Anterior cingulate cortex (tissue), 58 donors: Measurements from ENCODE around the gene MIX23.

Experiments
- DNase-seq, 58 donors: peaks; one replicate each; lab custom pipeline; 2025; lab: John Stamatoyannopoulos, UW

MIX23 gene

DNA sequence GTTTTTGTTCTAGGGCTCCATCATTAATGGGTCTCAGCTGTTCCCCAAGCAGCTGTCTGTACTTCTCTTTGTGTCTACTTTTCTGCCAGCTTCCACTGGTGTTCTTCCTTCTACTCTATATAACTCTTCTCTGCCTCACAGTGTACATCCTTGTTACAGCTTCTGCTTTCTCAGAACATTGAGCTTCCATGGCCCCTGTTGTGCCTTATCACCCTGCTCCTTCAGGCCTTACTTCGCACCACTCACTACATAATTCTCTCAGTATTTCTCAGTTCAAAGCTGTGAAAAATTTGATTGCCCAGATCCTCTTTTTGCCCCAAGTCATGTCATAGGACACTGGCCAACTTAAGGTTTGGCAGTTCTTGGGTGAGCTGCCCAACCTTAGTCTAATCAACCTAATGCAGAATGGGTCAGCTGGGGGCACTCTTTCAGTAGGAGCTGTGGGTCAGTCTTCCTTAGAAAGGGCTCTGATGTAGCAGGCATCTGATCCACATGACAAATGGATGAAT is 29.1 kb downstream of the MIX23 start:
- DNase-seq = no peak

- DNase-seq = no peak
Measured at GRCh38 chr3:122353215-122353614, 29.8 kb downstream of the MIX23 start.

GRCh38 chr3:122351612-122352011 is 31.4 kb downstream of the MIX23 start:
- DNase-seq = no peak

- DNase-seq = no peak
Measured at GRCh38 chr3:122350814-122351418, 32.1 kb downstream of the MIX23 start.

DNA sequence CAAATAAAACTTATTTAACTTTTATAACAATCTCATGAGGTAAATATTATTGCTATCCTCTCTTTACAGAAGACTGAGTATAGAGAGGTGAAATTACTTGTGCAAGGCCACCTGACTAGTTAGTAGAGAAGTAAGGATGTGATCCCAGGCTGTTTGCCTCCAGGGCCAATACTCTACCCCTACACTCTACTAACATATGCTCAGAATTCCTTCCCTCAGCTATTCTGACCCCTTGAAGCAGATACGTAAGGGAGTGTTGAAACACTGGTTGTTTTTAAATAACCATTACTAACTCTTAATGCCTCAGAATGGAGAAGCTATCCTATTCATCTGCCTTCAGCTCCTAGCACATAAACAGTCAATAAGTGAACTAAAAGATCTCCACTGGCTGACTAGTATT is 33.9 kb downstream of the MIX23 start:
- DNase-seq = no peak

GRCh38 chr3:122343654-122344053 is 39.4 kb downstream of the MIX23 start:
- no peak for DNase-seq

DNA sequence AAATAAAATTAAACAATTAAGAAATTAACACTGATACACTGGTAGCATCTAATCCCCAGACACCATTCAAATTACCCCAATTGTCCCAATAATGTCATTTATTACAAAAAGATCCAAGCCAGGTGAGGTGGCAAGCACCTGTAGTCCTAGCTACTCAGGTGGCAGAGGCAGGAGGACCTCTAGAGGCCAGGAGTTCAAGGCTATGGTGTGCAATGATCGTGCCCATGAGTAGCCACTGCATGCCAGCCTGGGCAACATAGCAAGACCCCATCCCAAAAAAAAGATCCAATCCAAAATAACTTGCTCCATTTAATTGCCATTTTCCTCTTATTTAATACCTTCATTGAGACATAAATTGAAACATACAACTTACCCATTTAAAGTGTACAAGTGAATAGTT is 40.2 kb downstream of the MIX23 start:
- no peak for DNase-seq

GRCh38 chr3:122332551-122332950 is 50.5 kb downstream of the MIX23 start:
- DNase-seq = no peak

DNA sequence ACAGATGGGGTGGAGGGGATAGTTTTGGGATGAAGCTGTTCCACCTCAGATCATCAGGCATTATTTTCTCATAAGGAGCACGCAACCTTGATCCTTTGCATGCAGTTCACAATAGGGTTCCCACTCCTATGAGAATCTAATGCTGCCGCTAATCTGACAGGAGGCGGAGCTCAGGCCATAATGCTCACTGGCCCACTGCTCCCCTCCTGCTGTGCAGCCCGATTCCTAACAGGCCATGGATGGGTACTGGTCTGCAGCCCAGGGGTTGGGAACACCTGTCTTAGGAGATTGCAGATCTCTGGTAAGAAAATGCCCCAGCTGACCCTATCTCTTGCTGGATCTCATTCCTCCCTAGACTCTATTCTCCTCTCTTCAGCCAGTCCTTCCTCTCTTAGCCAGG is 51.1 kb downstream of the MIX23 start:
- no peak for DNase-seq

DNA sequence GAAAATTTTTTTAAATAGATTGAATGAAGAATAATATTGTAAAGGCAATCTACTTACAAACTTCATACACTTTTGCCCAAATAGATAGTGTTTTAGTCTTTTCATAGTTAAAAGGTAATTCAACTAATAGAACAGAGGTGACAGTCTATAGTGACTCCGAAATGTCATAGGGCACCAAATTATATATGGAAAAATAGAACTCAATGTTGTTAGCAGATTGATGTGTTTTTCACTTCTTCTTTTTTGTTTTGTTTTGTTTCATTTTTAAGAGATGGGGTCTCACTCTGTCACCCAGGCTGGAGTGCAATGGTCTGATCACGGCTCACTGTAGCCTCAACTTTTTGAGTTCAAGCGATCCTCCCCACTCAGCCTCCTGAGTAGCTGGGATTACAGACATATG is 57.3 kb downstream of the MIX23 start:
- DNase-seq = no peak

DNA sequence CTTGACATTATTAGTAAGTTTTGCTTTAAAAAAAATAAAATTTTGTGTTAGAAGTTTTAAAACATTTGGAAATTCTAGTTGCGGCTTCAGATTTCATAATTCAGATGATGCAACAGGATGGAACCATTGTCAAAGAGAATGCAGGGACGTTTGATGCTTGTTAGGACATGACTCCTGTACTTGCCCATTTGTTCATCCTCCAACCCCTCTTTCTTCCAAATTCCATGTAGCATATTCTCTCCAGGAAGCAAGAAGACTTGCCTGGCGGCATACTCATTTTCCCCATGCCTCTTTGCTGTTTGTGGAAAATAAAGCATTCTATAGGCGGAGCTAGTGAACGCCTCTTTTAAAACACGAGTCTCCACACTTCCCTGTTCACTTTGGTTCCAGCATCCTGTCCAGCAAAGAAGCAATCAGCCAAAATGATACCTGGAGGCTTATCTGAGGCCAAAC is 58.1 kb downstream of the MIX23 start, which contains the start of gene CSTA:
TSS of gene CSTA (plus strand) at position 378 of the 453 bp plus-strand sequence. CDS start at position 423, 45 bp downstream.
- DNase-seq = no peak

- no peak for DNase-seq
Measured at GRCh38 chr3:122322095-122323075, 60.6 kb downstream of the MIX23 start.

DNA sequence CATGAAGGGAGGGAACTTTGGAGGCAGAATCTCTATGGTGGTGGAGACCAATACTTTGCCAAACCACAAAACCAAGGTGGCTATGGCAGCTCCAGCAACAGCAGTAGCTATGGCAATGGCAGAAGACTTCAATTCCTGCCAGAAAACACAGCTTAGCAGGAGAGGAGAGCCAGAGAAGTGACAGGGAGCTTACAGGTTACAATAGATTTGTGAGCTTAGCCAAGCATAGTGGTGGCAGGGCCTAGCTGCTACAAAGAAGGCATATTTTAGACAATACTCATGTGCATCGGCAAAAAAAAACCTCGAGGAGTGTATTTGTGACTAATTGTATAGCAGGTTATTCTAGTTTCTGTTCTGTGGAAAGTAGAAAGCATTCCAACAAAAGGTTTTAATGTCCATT is 64.4 kb downstream of the MIX23 start:
- DNase-seq = no peak

- DNase-seq = no peak
Measured at GRCh38 chr3:122316368-122316767, 66.7 kb downstream of the MIX23 start.

- no peak for DNase-seq
Measured at GRCh38 chr3:122315619-122316018, 67.4 kb downstream of the MIX23 start.

- DNase-seq = no peak
Measured at GRCh38 chr3:122314228-122314876, 68.7 kb downstream of the MIX23 start.

DNA sequence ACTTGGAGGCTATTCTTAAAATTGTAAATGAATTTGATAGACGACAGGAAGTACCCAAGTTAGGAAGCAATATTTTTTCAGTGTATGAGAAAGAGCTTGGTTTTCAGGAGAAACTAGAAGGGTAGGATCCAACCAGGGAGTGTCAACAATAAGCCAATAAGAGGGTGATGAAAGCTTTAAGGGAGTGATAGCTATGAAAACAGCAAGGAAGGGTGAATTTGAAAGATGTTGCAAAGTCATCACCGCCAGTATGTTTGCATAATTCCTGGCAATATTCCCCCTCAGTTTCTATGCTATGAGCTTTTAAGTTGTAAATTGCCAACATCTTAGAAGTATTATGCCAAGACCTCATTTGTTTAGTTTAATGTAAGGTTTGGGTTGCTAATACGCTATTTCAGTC is 69.8 kb downstream of the MIX23 start:
- DNase-seq = no peak

GRCh38 chr3:122312826-122313225 is 70.2 kb downstream of the MIX23 start:
- no peak for DNase-seq

DNA sequence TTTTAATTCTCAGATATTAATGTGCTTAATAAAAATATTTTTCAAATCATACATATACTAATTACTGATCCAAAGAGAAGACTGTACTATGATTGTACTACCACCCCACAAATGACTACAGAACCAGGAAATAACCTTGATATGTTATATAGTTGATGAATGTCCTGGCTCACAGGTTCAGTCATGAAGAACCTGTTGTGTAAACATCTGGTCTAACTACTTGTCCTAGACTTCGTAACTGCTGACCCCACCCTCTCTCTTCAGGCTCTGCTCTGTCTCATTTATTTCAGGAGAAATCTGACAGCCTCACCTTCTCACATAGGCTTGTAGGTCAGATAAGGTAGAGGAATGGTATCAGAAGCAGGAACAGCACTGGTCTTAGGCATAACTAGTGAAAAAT is 72.7 kb downstream of the MIX23 start:
- no peak for DNase-seq
